ENCODE data around the gene PUS10.
"Not testable (repeated sequence)": the region's sequence is repeated elsewhere in the genome, so short reads cannot be mapped to it uniquely, and the experiment has no call there.

PUS10 gene

GRCh38 chr2:60994131-60994530 lies 23.9 kb downstream of the PUS10 start:
- no peak overlapping the region for H3K4me3 Mint-ChIP-seq
- peak overlapping the region; percentile 79 for H3K27ac Mint-ChIP-seq
- ATAC-seq (replicated peaks), result no peak

GRCh38 chr2:60992985-60993392 lies 25.1 kb downstream of the PUS10 start:
- Mint-ChIP-seq H3K4me1 (peaks cover 29 to 66% of the 10 kb centered on the region in 2 donors), H3K27me3 (no peaks in the 10 kb centered on the region), H3K27ac (peak overlapping the region; percentile 95), H3K9me3 (peaks cover 0 to 1% of the 10 kb centered on the region in 2 donors), H3K4me3 (peak overlapping the region; percentile 44 to 70), H3K36me3 (peaks cover 21 to 42% of the 10 kb centered on the region in 2 donors)
- ATAC-seq (replicated peaks) (peak; percentile 99), DNase-seq (peak; percentile 70)

More at GRCh38 chr2:60994131-60994530, 23.9 kb downstream of the PUS10 start:
- DNase-seq, result no peak
- peaks cover 0 to 1% of the 10 kb centered on the region in 2 donors for H3K9me3 Mint-ChIP-seq
- H3K4me1 Mint-ChIP-seq, result peaks cover 29 to 70% of the 10 kb centered on the region in 2 donors
- H3K36me3 Mint-ChIP-seq, result peaks cover 21 to 42% of the 10 kb centered on the region in 2 donors
- H3K27me3 Mint-ChIP-seq, result no peaks in the 10 kb centered on the region

- no peak overlapping the region for H3K4me3 Mint-ChIP-seq
- no peak for ATAC-seq (replicated peaks)
- no peak for DNase-seq
- peaks cover 26 to 37% of the 10 kb centered on the region in 2 donors for H3K36me3 Mint-ChIP-seq
- peaks cover 0 to 1% of the 10 kb centered on the region in 2 donors for H3K9me3 Mint-ChIP-seq
- H3K27ac Mint-ChIP-seq, result no peak overlapping the region
- H3K4me1 Mint-ChIP-seq, result peaks cover 34 to 66% of the 10 kb centered on the region in 2 donors
- H3K27me3 Mint-ChIP-seq, result no peaks in the 10 kb centered on the region
Observed at GRCh38 chr2:60991644-60992043, 26.4 kb downstream of the PUS10 start.

- Mint-ChIP-seq H3K27me3 (no peaks in the 10 kb centered on the region), H3K4me1 (peaks cover 25 to 58% of the 10 kb centered on the region in 2 donors), H3K27ac (no peak overlapping the region), H3K36me3 (peaks cover 21 to 25% of the 10 kb centered on the region in 2 donors), H3K9me3 (peaks cover 0 to 1% of the 10 kb centered on the region in 2 donors), H3K4me3 (no peak overlapping the region)
- DNase-seq (no peak), ATAC-seq (replicated peaks) (no peak)
Observed at GRCh38 chr2:60989259-60989658, 28.8 kb downstream of the PUS10 start.

GRCh38 chr2:60987656-60988055 lies 30.4 kb downstream of the PUS10 start:
- not testable (repeated sequence) for H3K4me3 Mint-ChIP-seq; DNase-seq; ATAC-seq (replicated peaks); H3K27ac Mint-ChIP-seq; H3K9me3 Mint-ChIP-seq; H3K27me3 Mint-ChIP-seq
- Mint-ChIP-seq H3K36me3 (peaks cover 15 to 18% of the 10 kb centered on the region in 2 donors), H3K4me1 (peaks cover 18 to 50% of the 10 kb centered on the region in 2 donors)

GRCh38 chr2:60987041-60987440 lies 31.0 kb downstream of the PUS10 start:
- Mint-ChIP-seq H3K9me3 (peaks cover 0 to 1% of the 10 kb centered on the region in 2 donors), H3K27me3 (no peaks in the 10 kb centered on the region), H3K27ac (no peak overlapping the region), H3K4me1 (peaks cover 17 to 44% of the 10 kb centered on the region in 2 donors), H3K4me3 (peak overlapping the region; percentile 54 to 64), H3K36me3 (peaks cover 12 to 14% of the 10 kb centered on the region in 2 donors)
- no peak for DNase-seq
- ATAC-seq (replicated peaks), result peak; percentile 44 to 59

- DNase-seq (no peak), ATAC-seq (replicated peaks) (peak; percentile 88 to 95)
- H3K27me3 Mint-ChIP-seq, result no peaks in the 10 kb centered on the region
- H3K4me1 Mint-ChIP-seq, result peaks cover 18 to 44% of the 10 kb centered on the region in 2 donors
- H3K9me3 Mint-ChIP-seq, result no peaks in the 10 kb centered on the region
- H3K36me3 Mint-ChIP-seq, result peaks cover 0 to 5% of the 10 kb centered on the region in 2 donors
- peak overlapping the region in 1 of 2 donors; percentile 36 for H3K4me3 Mint-ChIP-seq
- H3K27ac Mint-ChIP-seq, result no peak overlapping the region
Observed at GRCh38 chr2:60984720-60985119, 33.3 kb downstream of the PUS10 start.

GRCh38 chr2:60982066-60982465 lies 36.0 kb downstream of the PUS10 start:
- H3K27ac Mint-ChIP-seq; H3K36me3 Mint-ChIP-seq; H3K27me3 Mint-ChIP-seq; H3K9me3 Mint-ChIP-seq; DNase-seq; H3K4me3 Mint-ChIP-seq; ATAC-seq (replicated peaks): not testable (repeated sequence)
- peaks cover 23 to 45% of the 10 kb centered on the region in 2 donors for H3K4me1 Mint-ChIP-seq

- Mint-ChIP-seq H3K36me3 (peaks cover 0 to 5% of the 10 kb centered on the region in 2 donors), H3K27me3 (no peaks in the 10 kb centered on the region), H3K27ac (no peak overlapping the region), H3K4me1 (peaks cover 24 to 42% of the 10 kb centered on the region in 2 donors), H3K9me3 (no peaks in the 10 kb centered on the region), H3K4me3 (no peak overlapping the region)
- ATAC-seq (replicated peaks) (no peak), DNase-seq (no peak)
Observed at GRCh38 chr2:60980071-60980815, 37.8 kb downstream of the PUS10 start.

- peaks cover 21 to 35% of the 10 kb centered on the region in 2 donors for H3K4me1 Mint-ChIP-seq
- no peak overlapping the region for H3K4me3 Mint-ChIP-seq
- H3K36me3 Mint-ChIP-seq, result peaks cover 1 to 14% of the 10 kb centered on the region in 2 donors
- H3K9me3 Mint-ChIP-seq, result no peaks in the 10 kb centered on the region
- H3K27me3 Mint-ChIP-seq, result no peaks in the 10 kb centered on the region
- peak overlapping the region; percentile 1 for H3K27ac Mint-ChIP-seq
- ATAC-seq (replicated peaks), result peak; percentile 36 to 60
- DNase-seq, result no peak
Observed at GRCh38 chr2:60979231-60979630, 38.8 kb downstream of the PUS10 start.

- no peak overlapping the region for H3K4me3 Mint-ChIP-seq
- H3K9me3 Mint-ChIP-seq, result no peaks in the 10 kb centered on the region
- H3K36me3 Mint-ChIP-seq, result peaks cover 4 to 25% of the 10 kb centered on the region in 2 donors
- H3K27me3 Mint-ChIP-seq, result no peaks in the 10 kb centered on the region
- DNase-seq (no peak), ATAC-seq (replicated peaks) (no peak)
- no peak overlapping the region for H3K27ac Mint-ChIP-seq
- H3K4me1 Mint-ChIP-seq, result peaks cover 26 to 40% of the 10 kb centered on the region in 2 donors
Observed at GRCh38 chr2:60977562-60977895, 40.5 kb downstream of the PUS10 start.

GRCh38 chr2:60976875-60977561 lies 41.0 kb downstream of the PUS10 start:
- no peak for DNase-seq
- H3K27ac Mint-ChIP-seq, result no peak overlapping the region
- no peak overlapping the region for H3K4me3 Mint-ChIP-seq
- peaks cover 28 to 40% of the 10 kb centered on the region in 2 donors for H3K4me1 Mint-ChIP-seq
- ATAC-seq (replicated peaks), result peak in 1 of 2 donors; percentile 20
- no peaks in the 10 kb centered on the region for H3K27me3 Mint-ChIP-seq
- H3K36me3 Mint-ChIP-seq, result peaks cover 4 to 26% of the 10 kb centered on the region in 2 donors
- H3K9me3 Mint-ChIP-seq, result no peaks in the 10 kb centered on the region

GRCh38 chr2:60976256-60976850 lies 41.7 kb downstream of the PUS10 start:
- no peak overlapping the region for H3K27ac Mint-ChIP-seq
- no peak overlapping the region for H3K4me3 Mint-ChIP-seq
- no peaks in the 10 kb centered on the region for H3K27me3 Mint-ChIP-seq
- peaks cover 4 to 26% of the 10 kb centered on the region in 2 donors for H3K36me3 Mint-ChIP-seq
- no peaks in the 10 kb centered on the region for H3K9me3 Mint-ChIP-seq
- H3K4me1 Mint-ChIP-seq, result peaks cover 28 to 40% of the 10 kb centered on the region in 2 donors
- DNase-seq (no peak), ATAC-seq (replicated peaks) (no peak)

- H3K4me1 Mint-ChIP-seq, result peaks cover 21 to 35% of the 10 kb centered on the region in 2 donors
- ATAC-seq (replicated peaks), result no peak
Observed at GRCh38 chr2:60974652-60975051, 43.4 kb downstream of the PUS10 start.

More at GRCh38 chr2:60974652-60975051, 43.4 kb downstream of the PUS10 start:
- H3K4me3 Mint-ChIP-seq, result no peak overlapping the region
- no peak for DNase-seq
- H3K27me3 Mint-ChIP-seq, result no peaks in the 10 kb centered on the region
- no peaks in the 10 kb centered on the region for H3K9me3 Mint-ChIP-seq
- H3K27ac Mint-ChIP-seq, result no peak overlapping the region
- peaks cover 4 to 26% of the 10 kb centered on the region in 2 donors for H3K36me3 Mint-ChIP-seq

Data from stimulated activated naive B cell treated with anti-CD40 and anti-IgM and Interleukin-4, amounts not matched to agents 10 μg/mL and 1 μg/mL and 100 μg/mL, for 72 hours (primary cell).